NB4 (cell line): ENCODE measurements around the gene SAMD5.

Source experiments
- DNase-seq: peaks from one replicate; pipeline ENCODE4 v3.0.0; 2010; ENCODE audit warnings: low read depth
- H3K4me3 ChIP-seq: one replicate; pipeline ENCODE4 v1.5.1; 2011; ENCODE audit warnings: mild to moderate bottlenecking, low read depth, low read length, moderate library complexity
- MYC ChIP-seq: IDR thresholded peaks from 2 replicates; pipeline ENCODE4 v1.6.1; 2011; ENCODE audit warnings: low read depth, low read length
- POLR2A ChIP-seq: IDR thresholded peaks from 2 replicates; pipeline ENCODE4 v1.6.1; 2011; ENCODE audit warnings: mild to moderate bottlenecking; ENCODE audit not compliant: insufficient read length; ENCODE audit errors: extremely low read depth
- TF ChIP-seq, protein P1 (sequence below): IDR thresholded peaks from 2 replicates; pipeline ENCODE4 v1.6.1; 2011; ENCODE audit warnings: low read depth, low read length
- TF ChIP-seq, protein P2 (sequence below): IDR thresholded peaks from one replicate; pipeline ENCODE4 v1.5.1; 2012; ENCODE audit warnings: low read depth, low read length

SAMD5 gene

GRCh38 chr6:147507162-147508041 is 1.1 kb upstream of the SAMD5 start:
- H3K4me3 ChIP-seq = no peak overlapping the region
- no peak for TF ChIP-seq MYC
- TF ChIP-seq, protein P1, sequence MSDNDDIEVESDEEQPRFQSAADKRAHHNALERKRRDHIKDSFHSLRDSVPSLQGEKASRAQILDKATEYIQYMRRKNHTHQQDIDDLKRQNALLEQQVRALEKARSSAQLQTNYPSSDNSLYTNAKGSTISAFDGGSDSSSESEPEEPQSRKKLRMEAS = no peak
- no peak for TF ChIP-seq POLR2A
- TF ChIP-seq, protein P2, sequence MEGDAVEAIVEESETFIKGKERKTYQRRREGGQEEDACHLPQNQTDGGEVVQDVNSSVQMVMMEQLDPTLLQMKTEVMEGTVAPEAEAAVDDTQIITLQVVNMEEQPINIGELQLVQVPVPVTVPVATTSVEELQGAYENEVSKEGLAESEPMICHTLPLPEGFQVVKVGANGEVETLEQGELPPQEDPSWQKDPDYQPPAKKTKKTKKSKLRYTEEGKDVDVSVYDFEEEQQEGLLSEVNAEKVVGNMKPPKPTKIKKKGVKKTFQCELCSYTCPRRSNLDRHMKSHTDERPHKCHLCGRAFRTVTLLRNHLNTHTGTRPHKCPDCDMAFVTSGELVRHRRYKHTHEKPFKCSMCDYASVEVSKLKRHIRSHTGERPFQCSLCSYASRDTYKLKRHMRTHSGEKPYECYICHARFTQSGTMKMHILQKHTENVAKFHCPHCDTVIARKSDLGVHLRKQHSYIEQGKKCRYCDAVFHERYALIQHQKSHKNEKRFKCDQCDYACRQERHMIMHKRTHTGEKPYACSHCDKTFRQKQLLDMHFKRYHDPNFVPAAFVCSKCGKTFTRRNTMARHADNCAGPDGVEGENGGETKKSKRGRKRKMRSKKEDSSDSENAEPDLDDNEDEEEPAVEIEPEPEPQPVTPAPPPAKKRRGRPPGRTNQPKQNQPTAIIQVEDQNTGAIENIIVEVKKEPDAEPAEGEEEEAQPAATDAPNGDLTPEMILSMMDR = no peak

GRCh38 chr6:147508866-147509608 is 547 bp downstream of the SAMD5 start:
- no peak overlapping the region for H3K4me3 ChIP-seq
- no peak for DNase-seq
- TF ChIP-seq MYC = no peak
- TF ChIP-seq, protein P1 = no peak
- no peak for TF ChIP-seq POLR2A
- TF ChIP-seq, protein P2 = no peak

More at GRCh38 chr6:147507162-147508041, 1.1 kb upstream of the SAMD5 start:
- DNase-seq = no peak

- no peak for DNase-seq
- TF ChIP-seq MYC (no peak), POLR2A (no peak)
- TF ChIP-seq, protein P2 = no peak
- TF ChIP-seq, protein P1 = no peak
- no peak overlapping the region for H3K4me3 ChIP-seq
These were observed 1.4 kb downstream of the SAMD5 start for GRCh38 chr6:147509891-147510290.

GRCh38 chr6:147510929-147511590 is 2.6 kb downstream of the SAMD5 start:
- DNase-seq = no peak
- H3K4me3 ChIP-seq = no peak overlapping the region
- TF ChIP-seq, protein P1 = no peak
- TF ChIP-seq, protein P2 = no peak
- TF ChIP-seq MYC = no peak
- no peak for TF ChIP-seq POLR2A

DNA sequence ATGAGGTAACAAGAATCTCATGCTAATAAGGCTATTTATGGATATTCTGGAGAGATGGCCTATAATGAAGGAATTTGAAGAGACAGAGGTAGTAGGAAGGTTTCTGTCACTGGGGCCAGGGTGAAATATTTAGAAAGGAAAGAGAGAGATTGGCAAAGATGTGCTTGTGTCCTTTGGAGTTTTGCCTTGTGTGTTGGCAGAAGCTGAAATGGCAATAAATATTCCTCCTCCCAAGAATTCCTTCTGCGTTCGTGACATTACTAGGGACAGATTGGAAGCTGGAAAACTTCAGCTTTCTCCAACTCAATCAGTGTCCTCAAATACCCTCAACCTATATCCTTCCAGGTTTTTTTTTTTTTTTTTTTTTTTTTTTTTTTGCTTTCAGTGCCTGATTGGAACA is 6.3 kb downstream of the SAMD5 start:
- TF ChIP-seq POLR2A (no peak), MYC (no peak)
- TF ChIP-seq, protein P2 = no peak
- TF ChIP-seq, protein P1 = no peak
- no peak for DNase-seq
- H3K4me3 ChIP-seq = no peak overlapping the region
